Stimulated activated CD4-positive, alpha-beta T cell treated with anti-CD3 and anti-CD28 coated beads, Interleukin-12 subunit alpha, Interleukin-12 subunit beta, amount 100 ng/mL, for 24 hours (primary cell): ENCODE data around the gene MYH3.

Source experiments
- DNase-seq, 2 experiments: peaks; one replicate each; pipeline ENCODE4 v3.0.0-alpha.2; 2020; ENCODE audit warnings: low read depth in 2 of 2

The MYH3 gene

GRCh38 chr17:10649602-10650001 lies 7.5 kb downstream of the MYH3 start:
- DNase-seq = no peak

- DNase-seq = no peak
Observed at GRCh38 chr17:10648956-10649355, 8.2 kb downstream of the MYH3 start.

GRCh38 chr17:10648381-10648780 lies 8.7 kb downstream of the MYH3 start:
- DNase-seq = no peak

GRCh38 chr17:10646392-10646990 lies 10.6 kb downstream of the MYH3 start:
- peak; percentile 36 to 66 for DNase-seq

- DNase-seq = no peak
Observed at GRCh38 chr17:10640475-10640874, 16.6 kb downstream of the MYH3 start.

GRCh38 chr17:10638151-10638550 lies 19.0 kb downstream of the MYH3 start:
- no peak for DNase-seq

GRCh38 chr17:10635290-10635689 lies 21.8 kb downstream of the MYH3 start:
- no peak for DNase-seq

GRCh38 chr17:10633738-10634379 lies 23.2 kb downstream of the MYH3 start:
- DNase-seq = no peak

GRCh38 chr17:10631701-10632100 lies 25.4 kb downstream of the MYH3 start:
- no peak for DNase-seq

GRCh38 chr17:10631048-10631700 lies 25.9 kb downstream of the MYH3 start:
- no peak for DNase-seq

- no peak for DNase-seq
Observed at GRCh38 chr17:10629706-10630105, 27.4 kb downstream of the MYH3 start.

GRCh38 chr17:10628756-10629155 lies 28.4 kb downstream of the MYH3 start:
- DNase-seq = no peak

- no peak for DNase-seq
Observed at GRCh38 chr17:10626390-10626789, 30.7 kb downstream of the MYH3 start.

GRCh38 chr17:10624969-10625368 lies 32.1 kb downstream of the MYH3 start:
- DNase-seq = no peak

GRCh38 chr17:10623737-10624338 lies 33.3 kb downstream of the MYH3 start:
- no peak for DNase-seq

- DNase-seq = no peak
Observed at GRCh38 chr17:10622617-10623485, 34.3 kb downstream of the MYH3 start.

- no peak for DNase-seq
Observed at GRCh38 chr17:10621397-10621796, 35.7 kb downstream of the MYH3 start.

GRCh38 chr17:10620823-10621222 lies 36.3 kb downstream of the MYH3 start:
- DNase-seq = no peak

- DNase-seq = peak; percentile 12 to 49
Observed at GRCh38 chr17:10618202-10618635, 38.9 kb downstream of the MYH3 start.

GRCh38 chr17:10617120-10617505 lies 40.0 kb downstream of the MYH3 start:
- DNase-seq = no peak

- peak; percentile 50 to 78 for DNase-seq
Observed at GRCh38 chr17:10616502-10617119, 40.5 kb downstream of the MYH3 start.
